ENCODE measurements around the gene SEMA3C. TPM values are rescaled to one million over a fixed set of nuclear protein-coding genes. Genes with fewer than 3 reads are reported as not detected.
A peak's percentile ranks its signal among the peaks of the same experiment; 100 is the strongest.

The SEMA3C gene
- total RNA-seq, 1 experiment from 2014 or later: 232 TPM

DNA sequence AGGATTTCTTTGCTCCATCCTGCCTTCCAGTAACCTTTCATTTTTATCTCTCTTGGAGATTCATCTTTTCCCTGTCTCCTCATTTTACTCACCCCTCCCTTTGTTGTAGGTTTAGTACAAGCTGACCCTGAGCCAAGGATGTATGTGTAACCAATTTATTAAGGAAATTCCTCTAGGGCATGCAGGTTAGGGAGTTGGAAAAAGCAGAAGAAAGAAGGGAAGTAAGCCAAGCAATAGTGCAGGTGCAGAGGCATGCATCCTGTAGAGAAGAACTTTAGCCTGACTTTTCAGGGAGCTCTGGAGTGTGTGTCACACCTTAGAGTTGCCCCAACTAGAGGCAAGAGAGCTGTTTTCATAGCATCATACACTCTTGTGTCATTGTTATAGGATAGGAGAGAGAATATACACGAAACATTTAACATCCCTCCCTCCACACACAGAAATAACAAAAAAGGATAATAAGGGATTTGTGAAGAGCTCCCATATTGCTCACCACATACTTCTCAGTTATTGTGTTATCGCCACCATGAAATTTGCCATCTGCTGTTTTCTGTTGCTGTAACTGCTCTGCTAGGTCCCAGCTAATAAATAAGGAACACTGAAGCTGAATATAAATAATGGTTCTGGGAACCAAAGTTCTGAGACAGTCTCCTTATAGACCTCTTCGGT lies 21.8 kb upstream of the SEMA3C start:
- POLR2A ChIA-PET: no interaction called here
- intact Hi-C loops (cut with micrococcal nuclease; ENCODE audit: unreplicated experiment): loop anchor here (5.0 kb wide), 1 partner anchor 157 kb away; no protein-coding TSS in a partner anchor
- peaks cover 10% of the 10 kb centered on the region; the same call in 1 of the 2 replicates for H3K9me3 ChIP-seq (ENCODE audit: control insufficient read depth, insufficient read depth, low read depth, low read length)
- ATAC-seq (0 out of 2 replicates have a peak, but pooled peaks have one; percentile 4), DNase-seq (ENCODE audit: low read depth, low spot score) (no peak)
- in situ Hi-C loops (cut with HindIII; ENCODE audit: low pct_unique_long_range_greater_than_20kb, low sequenced_read_pairs): no loop called here
- H3K4me1 ChIP-seq (ENCODE audit: control insufficient read depth, insufficient read depth, low read length): peaks cover 38% of the 10 kb centered on the region
- peak overlapping the region; percentile 98 for H3K27ac ChIP-seq (ENCODE audit: low read length)
- TF ChIP-seq, protein P1, sequence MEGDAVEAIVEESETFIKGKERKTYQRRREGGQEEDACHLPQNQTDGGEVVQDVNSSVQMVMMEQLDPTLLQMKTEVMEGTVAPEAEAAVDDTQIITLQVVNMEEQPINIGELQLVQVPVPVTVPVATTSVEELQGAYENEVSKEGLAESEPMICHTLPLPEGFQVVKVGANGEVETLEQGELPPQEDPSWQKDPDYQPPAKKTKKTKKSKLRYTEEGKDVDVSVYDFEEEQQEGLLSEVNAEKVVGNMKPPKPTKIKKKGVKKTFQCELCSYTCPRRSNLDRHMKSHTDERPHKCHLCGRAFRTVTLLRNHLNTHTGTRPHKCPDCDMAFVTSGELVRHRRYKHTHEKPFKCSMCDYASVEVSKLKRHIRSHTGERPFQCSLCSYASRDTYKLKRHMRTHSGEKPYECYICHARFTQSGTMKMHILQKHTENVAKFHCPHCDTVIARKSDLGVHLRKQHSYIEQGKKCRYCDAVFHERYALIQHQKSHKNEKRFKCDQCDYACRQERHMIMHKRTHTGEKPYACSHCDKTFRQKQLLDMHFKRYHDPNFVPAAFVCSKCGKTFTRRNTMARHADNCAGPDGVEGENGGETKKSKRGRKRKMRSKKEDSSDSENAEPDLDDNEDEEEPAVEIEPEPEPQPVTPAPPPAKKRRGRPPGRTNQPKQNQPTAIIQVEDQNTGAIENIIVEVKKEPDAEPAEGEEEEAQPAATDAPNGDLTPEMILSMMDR (IDR thresholded peaks at IDR 0.05): no peak
- TF ChIP-seq TCF7L2 (IDR thresholded peaks at IDR 0.05; ENCODE audit: low read depth, low read length) (no peak), POLR2AphosphoS5 (IDR thresholded peaks at IDR 0.05; ENCODE audit: low read depth, low read length) (no peak), SIN3A (IDR thresholded peaks at IDR 0.05; ENCODE audit: borderline replicate concordance, insufficient read depth, low read depth, low read length) (no peak)
- TF ChIP-seq, protein P2, sequence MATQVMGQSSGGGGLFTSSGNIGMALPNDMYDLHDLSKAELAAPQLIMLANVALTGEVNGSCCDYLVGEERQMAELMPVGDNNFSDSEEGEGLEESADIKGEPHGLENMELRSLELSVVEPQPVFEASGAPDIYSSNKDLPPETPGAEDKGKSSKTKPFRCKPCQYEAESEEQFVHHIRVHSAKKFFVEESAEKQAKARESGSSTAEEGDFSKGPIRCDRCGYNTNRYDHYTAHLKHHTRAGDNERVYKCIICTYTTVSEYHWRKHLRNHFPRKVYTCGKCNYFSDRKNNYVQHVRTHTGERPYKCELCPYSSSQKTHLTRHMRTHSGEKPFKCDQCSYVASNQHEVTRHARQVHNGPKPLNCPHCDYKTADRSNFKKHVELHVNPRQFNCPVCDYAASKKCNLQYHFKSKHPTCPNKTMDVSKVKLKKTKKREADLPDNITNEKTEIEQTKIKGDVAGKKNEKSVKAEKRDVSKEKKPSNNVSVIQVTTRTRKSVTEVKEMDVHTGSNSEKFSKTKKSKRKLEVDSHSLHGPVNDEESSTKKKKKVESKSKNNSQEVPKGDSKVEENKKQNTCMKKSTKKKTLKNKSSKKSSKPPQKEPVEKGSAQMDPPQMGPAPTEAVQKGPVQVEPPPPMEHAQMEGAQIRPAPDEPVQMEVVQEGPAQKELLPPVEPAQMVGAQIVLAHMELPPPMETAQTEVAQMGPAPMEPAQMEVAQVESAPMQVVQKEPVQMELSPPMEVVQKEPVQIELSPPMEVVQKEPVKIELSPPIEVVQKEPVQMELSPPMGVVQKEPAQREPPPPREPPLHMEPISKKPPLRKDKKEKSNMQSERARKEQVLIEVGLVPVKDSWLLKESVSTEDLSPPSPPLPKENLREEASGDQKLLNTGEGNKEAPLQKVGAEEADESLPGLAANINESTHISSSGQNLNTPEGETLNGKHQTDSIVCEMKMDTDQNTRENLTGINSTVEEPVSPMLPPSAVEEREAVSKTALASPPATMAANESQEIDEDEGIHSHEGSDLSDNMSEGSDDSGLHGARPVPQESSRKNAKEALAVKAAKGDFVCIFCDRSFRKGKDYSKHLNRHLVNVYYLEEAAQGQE (IDR thresholded peaks at IDR 0.05; ENCODE audit: insufficient read depth in 1 of 2, low read depth in 2 of 2, low read length in 1 of 2): no peak
- no peak overlapping the region for H3K4me3 ChIP-seq (ENCODE audit: low read depth in 2 of 2, low read length in 2 of 2)
- no peaks in the 10 kb centered on the region for H3K36me3 ChIP-seq (ENCODE audit: control insufficient read depth, insufficient read depth, low read length)
- H3K27me3 ChIP-seq (ENCODE audit: control insufficient read depth, insufficient read depth, low read length): no peaks in the 10 kb centered on the region
- no TSS peak for BruUV-seq (replicated peaks)
- CTCF ChIA-PET: interaction anchor here (0.6 kb wide), 1 partner anchor 217 kb away, joined by 10 read pairs; no protein-coding TSS in a partner anchor

DNA sequence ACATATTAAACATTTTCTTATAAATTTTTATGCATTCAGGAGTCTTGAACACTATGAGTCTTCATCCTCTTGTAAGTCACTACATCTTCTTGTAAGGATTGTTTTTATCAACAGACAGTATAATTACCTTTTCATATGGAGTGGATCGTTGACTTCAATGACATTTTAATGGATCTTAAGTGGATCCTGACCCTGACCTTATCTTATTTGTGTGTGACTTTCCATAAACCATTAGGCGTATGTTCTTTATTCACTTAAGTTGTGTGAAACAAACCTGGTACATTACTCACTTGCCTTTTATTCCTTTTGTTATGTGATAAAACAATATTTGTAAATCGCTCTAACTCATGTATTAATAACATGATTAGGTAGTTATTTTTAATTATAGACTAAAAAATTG lies 18.5 kb upstream of the SEMA3C start:
- H3K36me3 ChIP-seq (ENCODE audit: control insufficient read depth, insufficient read depth, low read length): no peaks in the 10 kb centered on the region
- intact Hi-C loops (cut with micrococcal nuclease; ENCODE audit: unreplicated experiment): no loop called here
- BruUV-seq (replicated peaks): no TSS peak
- H3K9me3 ChIP-seq (ENCODE audit: control insufficient read depth, insufficient read depth, low read depth, low read length): peaks cover 5% of the 10 kb centered on the region; the same call in 1 of the 2 replicates
- in situ Hi-C loops (cut with HindIII; ENCODE audit: low pct_unique_long_range_greater_than_20kb, low sequenced_read_pairs): no loop called here
- H3K27me3 ChIP-seq (ENCODE audit: control insufficient read depth, insufficient read depth, low read length): no peaks in the 10 kb centered on the region
- H3K4me3 ChIP-seq (ENCODE audit: low read depth in 2 of 2, low read length in 2 of 2): no peak overlapping the region
- peaks cover 24% of the 10 kb centered on the region for H3K4me1 ChIP-seq (ENCODE audit: control insufficient read depth, insufficient read depth, low read length)
- ChIA-PET POLR2A (interaction anchor here (0.6 to 1.1 kb wide), 2 partner anchors 10 to 19 kb away, joined by 3 to 5 read pairs; partner anchors contain the start of gene SEMA3C), CTCF (no interaction called here)
- no peak for TF ChIP-seq TCF7L2 (IDR thresholded peaks at IDR 0.05; ENCODE audit: low read depth, low read length)
- no peak for TF ChIP-seq SIN3A (IDR thresholded peaks at IDR 0.05; ENCODE audit: borderline replicate concordance, insufficient read depth, low read depth, low read length)
- TF ChIP-seq, protein P2 (IDR thresholded peaks at IDR 0.05; ENCODE audit: insufficient read depth in 1 of 2, low read depth in 2 of 2, low read length in 1 of 2): no peak
- TF ChIP-seq, protein P1 (IDR thresholded peaks at IDR 0.05): no peak
- TF ChIP-seq POLR2AphosphoS5 (IDR thresholded peaks at IDR 0.05; ENCODE audit: low read depth, low read length): no peak
- ATAC-seq (no peak), DNase-seq (ENCODE audit: low read depth, low spot score) (no peak)
- peak overlapping the region; percentile 72; the same call in 1 of the 2 replicates for H3K27ac ChIP-seq (ENCODE audit: low read length)

Measured in Panc1 (cell line).